IPS DF 4.7 (cell line): ENCODE data around the gene PPP1R14C.
"Not testable (repeated sequence)": the region's sequence is repeated elsewhere in the genome, so short reads cannot be mapped to it uniquely, and the experiment has no call there.

ENCODE experiments used
- DNase-seq: peaks from one replicate; pipeline ENCODE4 v3.0.0-alpha.2; 2013; ENCODE audit warnings: low spot score; ENCODE audit errors: extremely low read depth

Gene PPP1R14C

DNA sequence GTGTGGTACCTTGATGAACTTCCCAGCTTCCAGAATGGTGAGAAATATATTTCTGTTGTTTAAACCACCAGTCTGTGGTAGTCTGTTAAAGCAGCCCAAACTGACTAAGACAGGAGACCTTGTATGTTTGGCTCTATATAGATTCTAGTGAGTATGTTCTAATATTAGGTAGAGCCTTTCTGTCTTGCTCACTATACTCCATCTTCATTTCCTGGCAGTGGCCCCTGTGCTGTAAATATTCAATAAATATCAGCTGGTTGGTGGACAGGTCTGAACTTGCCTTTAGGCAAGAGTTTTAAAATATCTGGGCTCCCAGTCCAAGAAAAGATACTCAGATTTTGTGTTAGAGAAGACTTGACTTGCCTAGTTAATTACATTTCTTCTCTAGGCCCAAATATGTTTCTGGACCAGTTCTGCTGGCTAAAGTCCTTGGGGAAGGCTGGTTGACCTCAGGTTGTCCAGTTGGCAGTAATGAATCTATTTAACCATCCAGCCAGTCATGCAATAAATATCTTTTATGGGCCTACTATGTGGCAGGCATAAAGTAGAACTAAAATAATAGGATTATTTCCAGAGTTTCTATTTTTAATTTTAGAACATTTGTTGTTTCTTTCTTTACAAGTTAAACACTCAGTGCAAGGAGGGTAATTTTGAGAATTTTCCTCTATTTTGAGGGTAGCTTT lies 22.3 kb downstream of the PPP1R14C start:
- no peak for DNase-seq

GRCh38 chr6:150167479-150167873 lies 24.6 kb downstream of the PPP1R14C start:
- DNase-seq: no peak

DNA sequence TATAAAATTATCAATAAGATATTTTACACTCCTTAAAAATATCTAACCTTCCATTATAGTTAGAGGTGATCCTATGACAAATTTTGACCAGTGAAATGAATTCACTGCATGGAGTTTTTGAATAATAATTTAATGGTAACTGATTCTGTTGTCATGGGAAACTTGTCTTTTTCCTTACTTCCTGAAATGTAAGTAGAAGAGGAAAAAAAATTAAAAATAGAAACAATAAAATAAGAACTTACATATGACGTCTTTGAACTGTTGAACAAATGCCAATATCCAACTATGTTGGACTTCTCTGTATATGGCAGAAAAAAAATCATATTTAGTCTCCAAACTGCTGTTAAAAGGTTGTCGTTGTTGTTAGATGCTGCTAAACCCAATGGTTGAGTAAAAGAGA lies 26.3 kb downstream of the PPP1R14C start:
- no peak for DNase-seq

GRCh38 chr6:150169609-150170008 lies 26.8 kb downstream of the PPP1R14C start:
- no peak for DNase-seq

DNA sequence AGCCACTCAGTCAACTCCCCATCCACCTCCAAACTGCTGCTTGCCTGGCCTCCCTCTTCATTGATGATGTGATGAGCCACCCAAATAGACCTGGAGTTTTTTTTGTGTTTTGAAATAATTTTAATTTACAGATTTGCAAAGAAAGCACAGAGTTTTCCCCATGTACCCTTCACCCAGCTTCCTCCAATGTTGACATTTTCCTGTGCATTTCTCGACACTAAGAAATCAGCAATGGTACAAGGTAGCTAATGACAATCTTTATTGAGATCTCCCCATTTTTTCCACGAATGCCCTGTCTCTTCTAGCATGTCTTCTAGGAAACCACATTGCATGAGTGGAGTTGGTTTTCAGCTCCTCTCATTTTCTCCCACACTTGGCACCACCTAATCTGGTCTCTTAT lies 30.1 kb downstream of the PPP1R14C start:
- no peak for DNase-seq

GRCh38 chr6:150175586-150176151 lies 32.8 kb downstream of the PPP1R14C start:
- no peak for DNase-seq

DNA sequence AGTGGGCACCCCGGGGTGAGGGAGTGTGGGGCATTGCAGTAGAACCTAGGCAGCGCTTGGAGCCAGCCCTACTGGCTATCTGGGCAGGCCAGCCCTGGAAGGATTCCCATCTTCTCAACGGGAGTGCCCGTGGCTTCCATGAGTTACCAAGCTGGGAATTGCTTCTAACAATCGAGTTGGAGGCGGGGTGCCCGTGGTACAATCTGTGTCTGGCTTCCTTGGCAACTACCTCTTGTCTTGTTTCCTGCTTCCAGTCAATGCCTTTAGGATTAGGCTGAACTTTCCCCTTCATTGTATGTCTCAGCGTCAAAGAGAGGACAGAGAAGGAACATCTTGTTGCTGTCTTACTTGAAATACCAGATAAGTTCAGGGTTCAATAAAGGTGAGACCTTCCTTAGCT lies 33.3 kb downstream of the PPP1R14C start:
- DNase-seq: no peak

DNA sequence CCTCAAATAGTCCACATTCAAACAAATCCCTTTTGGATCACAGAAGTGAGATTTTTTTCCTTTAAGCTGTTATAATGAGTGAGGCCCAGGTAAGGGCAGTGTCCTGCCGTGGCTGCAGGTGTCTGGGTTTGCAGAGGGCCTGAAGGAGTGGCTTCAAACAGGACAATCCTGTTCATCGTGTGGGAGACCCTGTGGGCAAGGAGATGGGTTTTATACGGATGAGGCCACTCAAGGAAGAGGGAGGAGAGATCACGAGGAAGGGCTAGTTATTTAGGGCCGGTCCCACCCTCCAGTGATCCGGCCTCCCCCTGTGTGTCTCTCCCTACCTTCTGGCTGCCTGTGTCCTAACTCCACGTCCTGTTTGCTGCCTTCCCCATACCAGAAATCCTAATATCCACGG lies 33.8 kb downstream of the PPP1R14C start:
- DNase-seq: no peak

- no peak for DNase-seq
These were observed 34.6 kb downstream of the PPP1R14C start for GRCh38 chr6:150177259-150177951.

GRCh38 chr6:150177952-150178520 lies 35.2 kb downstream of the PPP1R14C start:
- no peak for DNase-seq

DNA sequence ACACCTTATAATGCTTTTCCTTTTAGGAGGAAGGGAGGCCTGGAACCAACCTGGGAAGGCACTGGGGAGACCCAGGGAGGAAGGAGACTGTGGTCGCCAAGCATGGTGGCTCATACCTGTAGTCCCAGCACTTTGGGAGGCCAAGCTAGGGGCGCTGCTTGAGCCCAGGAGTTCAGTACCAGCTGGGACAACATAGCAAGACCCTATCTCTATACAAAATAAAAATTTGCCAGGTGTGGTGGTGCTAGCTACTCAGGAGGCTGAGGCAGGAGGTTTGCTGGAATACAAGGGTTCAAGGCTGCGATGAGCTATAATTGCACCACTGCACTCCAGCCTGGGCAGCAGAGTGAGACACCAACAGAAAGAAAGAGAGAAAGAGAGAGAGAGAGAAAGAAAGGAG lies 36.2 kb downstream of the PPP1R14C start:
- no peak for DNase-seq

DNA sequence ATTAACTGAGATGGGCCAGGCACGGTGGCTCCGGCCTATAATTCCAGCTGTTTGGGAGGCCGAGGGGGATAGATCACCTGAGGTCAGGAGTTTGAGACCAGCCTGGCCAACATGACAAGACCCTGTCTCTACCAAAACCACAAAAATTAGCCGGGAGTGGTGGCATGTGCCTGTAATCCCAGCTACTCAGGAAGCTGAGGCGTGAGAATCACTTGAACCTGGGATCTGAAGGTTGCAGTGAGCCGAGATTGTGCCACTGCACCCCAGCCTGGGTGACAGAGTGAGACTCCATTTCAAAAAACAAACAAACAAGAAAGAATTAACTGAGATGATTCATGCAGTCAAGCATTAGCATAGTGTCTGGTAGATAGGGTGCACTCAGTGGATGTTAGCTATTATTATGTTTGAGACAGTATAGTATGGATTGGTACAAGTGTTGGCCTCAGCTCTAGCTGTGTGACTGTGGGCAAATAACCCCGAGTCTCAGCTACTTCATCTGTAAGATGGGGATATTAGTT lies 37.1 kb downstream of the PPP1R14C start:
- not testable (repeated sequence) for DNase-seq

DNA sequence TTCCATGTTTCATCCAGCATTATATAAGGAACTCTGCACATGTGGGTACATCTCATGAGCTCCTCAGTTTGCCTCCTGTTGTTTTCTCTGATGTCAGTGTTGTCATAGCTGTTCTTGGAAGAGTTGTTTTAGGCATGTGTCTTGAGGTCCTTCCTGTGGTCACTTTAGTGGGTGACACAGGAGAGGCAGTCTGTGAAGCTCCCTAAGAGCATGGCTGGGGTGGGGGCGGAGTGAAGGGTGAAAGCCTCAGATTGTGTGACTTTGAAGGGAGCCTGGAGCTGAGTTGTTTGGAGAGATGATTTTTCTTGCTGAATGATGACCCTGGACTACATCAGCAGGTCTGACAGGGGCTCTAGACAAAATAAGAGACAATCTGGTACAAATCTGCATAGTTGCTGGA lies 37.7 kb downstream of the PPP1R14C start:
- DNase-seq: no peak

- DNase-seq: no peak
These were observed 39.7 kb downstream of the PPP1R14C start for GRCh38 chr6:150182460-150183078.

- DNase-seq: no peak
These were observed 40.3 kb downstream of the PPP1R14C start for GRCh38 chr6:150183105-150183504.

DNA sequence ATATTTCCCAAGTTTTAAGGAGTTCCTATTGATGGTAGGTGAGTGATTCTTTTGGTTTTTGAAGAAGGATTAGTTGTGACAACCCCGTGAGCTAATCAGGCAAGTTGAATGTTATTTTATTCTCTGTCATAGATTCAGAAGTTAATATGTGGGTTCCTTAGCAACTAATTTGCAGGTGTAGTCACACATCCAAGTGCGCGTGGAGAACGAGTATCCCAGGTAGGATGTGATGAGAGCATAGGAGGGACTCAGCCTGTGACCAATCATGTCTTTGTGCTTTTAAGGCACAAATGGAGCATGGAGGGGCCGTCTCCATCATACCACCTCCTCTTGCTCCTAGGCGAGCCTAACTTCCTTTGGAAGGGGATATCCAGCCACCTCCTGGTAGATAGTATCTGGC lies 41.1 kb downstream of the PPP1R14C start:
- DNase-seq: no peak

GRCh38 chr6:150184850-150185731 lies 42.2 kb downstream of the PPP1R14C start:
- no peak for DNase-seq

GRCh38 chr6:150185732-150186117 lies 42.9 kb downstream of the PPP1R14C start:
- no peak for DNase-seq

GRCh38 chr6:150186129-150186898 lies 43.5 kb downstream of the PPP1R14C start:
- no peak for DNase-seq

- DNase-seq: not testable (repeated sequence)
These were observed 44.6 kb downstream of the PPP1R14C start for GRCh38 chr6:150187433-150187832.
